ENCODE data around the gene HPSE2. TPM values are rescaled to one million over a fixed set of nuclear protein-coding genes. Genes with fewer than 3 reads are reported as not detected.
"Not testable (repeated sequence)": the region's sequence is repeated elsewhere in the genome, so short reads cannot be mapped to it uniquely, and the experiment has no call there.

HPSE2 gene
- total RNA-seq, 1 donor from 2014 or later, result not detected

GRCh38 chr10:98563811-98564210 lies 671.8 kb downstream of the HPSE2 start:
- H3K27ac Mint-ChIP-seq (ENCODE audit: unreplicated experiment), result no peak overlapping the region
- no peak for TF ChIP-seq CTCF (IDR thresholded peaks at IDR 0.05; ENCODE audit: unreplicated experiment)
- DNase-seq (ENCODE audit: low spot score), result no peak
- no peak overlapping the region for H3K4me3 Mint-ChIP-seq (ENCODE audit: unreplicated experiment)
- no peaks in the 10 kb centered on the region for H3K4me1 Mint-ChIP-seq (ENCODE audit: unreplicated experiment)
- peaks cover 2% of the 10 kb centered on the region for H3K27me3 Mint-ChIP-seq (ENCODE audit: unreplicated experiment)
- no peaks in the 10 kb centered on the region for H3K36me3 Mint-ChIP-seq (ENCODE audit: low read depth, unreplicated experiment)
- no peaks in the 10 kb centered on the region for H3K9me3 Mint-ChIP-seq (ENCODE audit: unreplicated experiment)

- DNase-seq (ENCODE audit: low spot score), result no peak
- no peak overlapping the region for H3K27ac Mint-ChIP-seq (ENCODE audit: unreplicated experiment)
- H3K36me3 Mint-ChIP-seq (ENCODE audit: low read depth, unreplicated experiment), result no peaks in the 10 kb centered on the region
- H3K27me3 Mint-ChIP-seq (ENCODE audit: unreplicated experiment), result no peaks in the 10 kb centered on the region
- no peaks in the 10 kb centered on the region for H3K9me3 Mint-ChIP-seq (ENCODE audit: unreplicated experiment)
- H3K4me1 Mint-ChIP-seq (ENCODE audit: unreplicated experiment), result peaks cover 8% of the 10 kb centered on the region
- no peak overlapping the region for H3K4me3 Mint-ChIP-seq (ENCODE audit: unreplicated experiment)
- no peak for TF ChIP-seq CTCF (IDR thresholded peaks at IDR 0.05; ENCODE audit: unreplicated experiment)
Observed at GRCh38 chr10:98560565-98560964, 675.1 kb downstream of the HPSE2 start.

GRCh38 chr10:98556061-98556460 lies 679.6 kb downstream of the HPSE2 start:
- Mint-ChIP-seq H3K27ac (ENCODE audit: unreplicated experiment) (peak overlapping the region; percentile 1), H3K4me3 (ENCODE audit: unreplicated experiment) (no peak overlapping the region), H3K27me3 (ENCODE audit: unreplicated experiment) (peaks cover 3% of the 10 kb centered on the region), H3K36me3 (ENCODE audit: low read depth, unreplicated experiment) (no peaks in the 10 kb centered on the region), H3K4me1 (ENCODE audit: unreplicated experiment) (peaks cover 18% of the 10 kb centered on the region), H3K9me3 (ENCODE audit: unreplicated experiment) (no peaks in the 10 kb centered on the region)
- DNase-seq (ENCODE audit: low spot score), result no peak
- TF ChIP-seq CTCF (IDR thresholded peaks at IDR 0.05; ENCODE audit: unreplicated experiment), result no peak

- Mint-ChIP-seq H3K4me3 (ENCODE audit: unreplicated experiment) (no peak overlapping the region), H3K36me3 (ENCODE audit: low read depth, unreplicated experiment) (no peaks in the 10 kb centered on the region), H3K9me3 (ENCODE audit: unreplicated experiment) (no peaks in the 10 kb centered on the region), H3K27ac (ENCODE audit: unreplicated experiment) (peak overlapping the region; percentile 79), H3K4me1 (ENCODE audit: unreplicated experiment) (peaks cover 18% of the 10 kb centered on the region), H3K27me3 (ENCODE audit: unreplicated experiment) (peaks cover 4% of the 10 kb centered on the region)
- peak; percentile 18 for DNase-seq (ENCODE audit: low spot score)
- TF ChIP-seq CTCF (IDR thresholded peaks at IDR 0.05; ENCODE audit: unreplicated experiment), result no peak
Observed at GRCh38 chr10:98555021-98555619, 680.5 kb downstream of the HPSE2 start.

- not testable (repeated sequence) for H3K4me3 Mint-ChIP-seq (ENCODE audit: unreplicated experiment); H3K4me1 Mint-ChIP-seq (ENCODE audit: unreplicated experiment); H3K36me3 Mint-ChIP-seq (ENCODE audit: low read depth, unreplicated experiment); H3K9me3 Mint-ChIP-seq (ENCODE audit: unreplicated experiment); DNase-seq (ENCODE audit: low spot score); H3K27ac Mint-ChIP-seq (ENCODE audit: unreplicated experiment); H3K27me3 Mint-ChIP-seq (ENCODE audit: unreplicated experiment)
Observed at GRCh38 chr10:98541561-98541960, 694.1 kb downstream of the HPSE2 start.

Measured in endothelial cell (in vitro differentiated cells).